Measurements from ENCODE around the gene FAT1. TPM values are rescaled to one million over a fixed set of nuclear protein-coding genes. Genes with fewer than 3 reads are reported as not detected.

The FAT1 gene
- total and polyA plus RNA-seq, 9 of the 15 experiments (the other 6 are each of a cell fraction or from before 2014, with no cell fraction given) = 6.0 to 38.4 (median 21.4) TPM

DNA sequence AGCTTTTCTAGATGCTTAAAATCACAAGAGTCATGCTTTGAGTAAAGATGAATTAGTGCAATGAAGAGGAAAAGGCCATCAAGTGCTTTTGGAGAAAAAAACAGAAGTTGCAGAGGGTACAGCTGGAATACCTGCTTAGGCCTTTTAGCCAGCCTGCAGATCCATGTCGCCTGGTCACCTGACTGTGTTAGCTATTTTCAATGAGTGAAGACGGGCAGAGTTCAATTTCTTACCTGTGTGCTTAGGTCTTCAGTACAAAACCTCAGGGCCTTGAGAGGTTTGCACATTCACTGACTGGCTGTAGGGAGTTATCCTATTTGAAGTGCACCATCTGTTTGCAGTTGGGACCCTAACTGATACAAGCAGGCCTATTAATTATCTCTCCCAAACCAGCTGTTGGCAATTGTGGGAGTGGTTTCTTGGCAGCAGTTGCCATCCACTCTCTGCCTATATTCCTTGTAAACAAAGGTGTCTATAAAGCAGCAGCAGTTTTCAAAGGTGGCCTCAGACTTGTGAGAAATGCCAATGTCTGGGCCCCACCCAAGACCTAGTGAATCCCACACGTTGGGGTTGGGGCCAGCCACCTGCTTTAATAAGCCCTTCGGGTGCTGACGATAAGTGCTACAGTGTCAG lies 16.3 kb upstream of the FAT1 start (continued):
- TF ChIP-seq, protein P1, sequence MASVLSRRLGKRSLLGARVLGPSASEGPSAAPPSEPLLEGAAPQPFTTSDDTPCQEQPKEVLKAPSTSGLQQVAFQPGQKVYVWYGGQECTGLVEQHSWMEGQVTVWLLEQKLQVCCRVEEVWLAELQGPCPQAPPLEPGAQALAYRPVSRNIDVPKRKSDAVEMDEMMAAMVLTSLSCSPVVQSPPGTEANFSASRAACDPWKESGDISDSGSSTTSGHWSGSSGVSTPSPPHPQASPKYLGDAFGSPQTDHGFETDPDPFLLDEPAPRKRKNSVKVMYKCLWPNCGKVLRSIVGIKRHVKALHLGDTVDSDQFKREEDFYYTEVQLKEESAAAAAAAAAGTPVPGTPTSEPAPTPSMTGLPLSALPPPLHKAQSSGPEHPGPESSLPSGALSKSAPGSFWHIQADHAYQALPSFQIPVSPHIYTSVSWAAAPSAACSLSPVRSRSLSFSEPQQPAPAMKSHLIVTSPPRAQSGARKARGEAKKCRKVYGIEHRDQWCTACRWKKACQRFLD (CRISPR knock-in tag; IDR thresholded peaks at IDR 0.05) = no peak
- TF ChIP-seq, protein P2, sequence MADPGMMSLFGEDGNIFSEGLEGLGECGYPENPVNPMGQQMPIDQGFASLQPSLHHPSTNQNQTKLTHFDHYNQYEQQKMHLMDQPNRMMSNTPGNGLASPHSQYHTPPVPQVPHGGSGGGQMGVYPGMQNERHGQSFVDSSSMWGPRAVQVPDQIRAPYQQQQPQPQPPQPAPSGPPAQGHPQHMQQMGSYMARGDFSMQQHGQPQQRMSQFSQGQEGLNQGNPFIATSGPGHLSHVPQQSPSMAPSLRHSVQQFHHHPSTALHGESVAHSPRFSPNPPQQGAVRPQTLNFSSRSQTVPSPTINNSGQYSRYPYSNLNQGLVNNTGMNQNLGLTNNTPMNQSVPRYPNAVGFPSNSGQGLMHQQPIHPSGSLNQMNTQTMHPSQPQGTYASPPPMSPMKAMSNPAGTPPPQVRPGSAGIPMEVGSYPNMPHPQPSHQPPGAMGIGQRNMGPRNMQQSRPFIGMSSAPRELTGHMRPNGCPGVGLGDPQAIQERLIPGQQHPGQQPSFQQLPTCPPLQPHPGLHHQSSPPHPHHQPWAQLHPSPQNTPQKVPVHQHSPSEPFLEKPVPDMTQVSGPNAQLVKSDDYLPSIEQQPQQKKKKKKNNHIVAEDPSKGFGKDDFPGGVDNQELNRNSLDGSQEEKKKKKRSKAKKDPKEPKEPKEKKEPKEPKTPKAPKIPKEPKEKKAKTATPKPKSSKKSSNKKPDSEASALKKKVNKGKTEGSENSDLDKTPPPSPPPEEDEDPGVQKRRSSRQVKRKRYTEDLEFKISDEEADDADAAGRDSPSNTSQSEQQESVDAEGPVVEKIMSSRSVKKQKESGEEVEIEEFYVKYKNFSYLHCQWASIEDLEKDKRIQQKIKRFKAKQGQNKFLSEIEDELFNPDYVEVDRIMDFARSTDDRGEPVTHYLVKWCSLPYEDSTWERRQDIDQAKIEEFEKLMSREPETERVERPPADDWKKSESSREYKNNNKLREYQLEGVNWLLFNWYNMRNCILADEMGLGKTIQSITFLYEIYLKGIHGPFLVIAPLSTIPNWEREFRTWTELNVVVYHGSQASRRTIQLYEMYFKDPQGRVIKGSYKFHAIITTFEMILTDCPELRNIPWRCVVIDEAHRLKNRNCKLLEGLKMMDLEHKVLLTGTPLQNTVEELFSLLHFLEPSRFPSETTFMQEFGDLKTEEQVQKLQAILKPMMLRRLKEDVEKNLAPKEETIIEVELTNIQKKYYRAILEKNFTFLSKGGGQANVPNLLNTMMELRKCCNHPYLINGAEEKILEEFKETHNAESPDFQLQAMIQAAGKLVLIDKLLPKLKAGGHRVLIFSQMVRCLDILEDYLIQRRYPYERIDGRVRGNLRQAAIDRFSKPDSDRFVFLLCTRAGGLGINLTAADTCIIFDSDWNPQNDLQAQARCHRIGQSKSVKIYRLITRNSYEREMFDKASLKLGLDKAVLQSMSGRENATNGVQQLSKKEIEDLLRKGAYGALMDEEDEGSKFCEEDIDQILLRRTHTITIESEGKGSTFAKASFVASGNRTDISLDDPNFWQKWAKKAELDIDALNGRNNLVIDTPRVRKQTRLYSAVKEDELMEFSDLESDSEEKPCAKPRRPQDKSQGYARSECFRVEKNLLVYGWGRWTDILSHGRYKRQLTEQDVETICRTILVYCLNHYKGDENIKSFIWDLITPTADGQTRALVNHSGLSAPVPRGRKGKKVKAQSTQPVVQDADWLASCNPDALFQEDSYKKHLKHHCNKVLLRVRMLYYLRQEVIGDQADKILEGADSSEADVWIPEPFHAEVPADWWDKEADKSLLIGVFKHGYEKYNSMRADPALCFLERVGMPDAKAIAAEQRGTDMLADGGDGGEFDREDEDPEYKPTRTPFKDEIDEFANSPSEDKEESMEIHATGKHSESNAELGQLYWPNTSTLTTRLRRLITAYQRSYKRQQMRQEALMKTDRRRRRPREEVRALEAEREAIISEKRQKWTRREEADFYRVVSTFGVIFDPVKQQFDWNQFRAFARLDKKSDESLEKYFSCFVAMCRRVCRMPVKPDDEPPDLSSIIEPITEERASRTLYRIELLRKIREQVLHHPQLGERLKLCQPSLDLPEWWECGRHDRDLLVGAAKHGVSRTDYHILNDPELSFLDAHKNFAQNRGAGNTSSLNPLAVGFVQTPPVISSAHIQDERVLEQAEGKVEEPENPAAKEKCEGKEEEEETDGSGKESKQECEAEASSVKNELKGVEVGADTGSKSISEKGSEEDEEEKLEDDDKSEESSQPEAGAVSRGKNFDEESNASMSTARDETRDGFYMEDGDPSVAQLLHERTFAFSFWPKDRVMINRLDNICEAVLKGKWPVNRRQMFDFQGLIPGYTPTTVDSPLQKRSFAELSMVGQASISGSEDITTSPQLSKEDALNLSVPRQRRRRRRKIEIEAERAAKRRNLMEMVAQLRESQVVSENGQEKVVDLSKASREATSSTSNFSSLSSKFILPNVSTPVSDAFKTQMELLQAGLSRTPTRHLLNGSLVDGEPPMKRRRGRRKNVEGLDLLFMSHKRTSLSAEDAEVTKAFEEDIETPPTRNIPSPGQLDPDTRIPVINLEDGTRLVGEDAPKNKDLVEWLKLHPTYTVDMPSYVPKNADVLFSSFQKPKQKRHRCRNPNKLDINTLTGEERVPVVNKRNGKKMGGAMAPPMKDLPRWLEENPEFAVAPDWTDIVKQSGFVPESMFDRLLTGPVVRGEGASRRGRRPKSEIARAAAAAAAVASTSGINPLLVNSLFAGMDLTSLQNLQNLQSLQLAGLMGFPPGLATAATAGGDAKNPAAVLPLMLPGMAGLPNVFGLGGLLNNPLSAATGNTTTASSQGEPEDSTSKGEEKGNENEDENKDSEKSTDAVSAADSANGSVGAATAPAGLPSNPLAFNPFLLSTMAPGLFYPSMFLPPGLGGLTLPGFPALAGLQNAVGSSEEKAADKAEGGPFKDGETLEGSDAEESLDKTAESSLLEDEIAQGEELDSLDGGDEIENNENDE (IDR thresholded peaks at IDR 0.05; ENCODE audit: low read depth, low read length) = no peak
- no peak for TF ChIP-seq CEBPG (CRISPR knock-in tag; IDR thresholded peaks at IDR 0.05)
- no peak for TF ChIP-seq CEBPG (tag; conservative IDR thresholded peaks at IDR 0.05 in 1 of 2, IDR thresholded peaks at IDR 0.05 in 1 of 2)
- no peak for TF ChIP-seq RFX7 (CRISPR knock-in tag; IDR thresholded peaks at IDR 0.05)
- TF ChIP-seq XRCC4 (IDR thresholded peaks at IDR 0.05; ENCODE audit: extremely low read depth, insufficient read depth, insufficient read length) = no peak
- no peak for TF ChIP-seq ZBTB8A (IDR thresholded peaks at IDR 0.05; ENCODE audit: partially characterized antibody)
- peak; percentile 55; the same call in 1 of the 2 replicates for TF ChIP-seq TEAD4 (IDR thresholded peaks at IDR 0.05; ENCODE audit: low read length)
- no peak for TF ChIP-seq TEAD4 (CRISPR knock-in tag; IDR thresholded peaks at IDR 0.05; ENCODE audit: borderline replicate concordance)
- TF ChIP-seq ZNF253 (CRISPR knock-in tag; conservative IDR thresholded peaks at IDR 0.05) = no peak
- no peak for TF ChIP-seq DACH1 (IDR thresholded peaks at IDR 0.05; ENCODE audit: partially characterized antibody)
- TF ChIP-seq TAF1 (IDR thresholded peaks at IDR 0.05; ENCODE audit: control insufficient read depth, extremely low read depth, insufficient read depth, low read length, severe bottlenecking) = no peak
- no peak for TF ChIP-seq GABPB1 (CRISPR knock-in tag; IDR thresholded peaks at IDR 0.05)
- TF ChIP-seq ZNF124 (CRISPR knock-in tag; IDR thresholded peaks at IDR 0.05) = no peak
